ENCODE measurements around the gene FBXO47.

Gene FBXO47, protein sequence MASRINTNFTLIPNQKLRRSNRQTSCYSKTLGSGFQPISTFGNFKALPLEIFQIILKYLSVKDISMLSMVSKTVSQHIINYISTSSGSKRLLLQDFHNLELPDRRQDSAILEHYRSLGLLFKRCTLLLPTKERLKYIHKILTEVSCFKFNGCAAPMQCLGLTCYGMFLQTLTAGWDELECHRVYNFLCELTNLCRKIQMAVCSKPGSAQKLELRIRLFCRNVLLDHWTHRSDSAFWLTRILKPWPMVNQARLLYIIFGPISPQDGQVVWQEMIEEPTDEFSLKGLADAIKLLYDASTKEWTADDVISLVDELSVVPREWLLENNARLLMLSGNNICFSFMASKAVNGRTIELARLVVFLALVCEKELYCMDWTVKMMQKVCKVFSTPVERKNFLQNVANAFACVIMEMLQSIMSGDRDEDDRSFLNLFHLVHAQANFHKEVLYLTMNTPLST

DNA sequence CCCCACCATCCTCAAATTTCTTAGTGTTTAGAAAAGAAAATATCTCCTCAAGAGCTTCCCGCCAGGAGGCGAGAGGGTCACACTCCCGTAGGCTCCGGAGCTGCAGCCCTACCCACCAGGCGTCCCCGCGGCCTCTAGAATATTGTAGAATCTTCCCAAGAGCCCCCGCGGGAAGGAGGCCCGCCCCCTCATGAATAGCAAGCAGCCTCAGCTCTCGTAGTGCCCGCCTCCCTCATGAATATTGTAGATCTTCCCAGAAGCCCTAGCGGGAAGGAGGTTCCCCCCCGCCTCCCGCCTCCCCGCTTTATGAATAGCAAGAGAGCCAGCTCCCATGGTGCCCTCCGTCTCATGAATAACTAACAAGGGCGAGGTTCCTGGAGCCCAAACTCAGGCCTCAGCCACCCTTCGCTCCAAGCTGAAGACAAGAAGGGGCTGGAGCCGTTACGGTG lies at the start of gene FBXO47:
TSS of gene FBXO47 (minus strand) at position 114 of the 449 bp plus-strand sequence. CDS start 4,378 bp downstream, outside the sequence.
- Histone ChIP-seq H3K36me3 (no peaks in the 10 kb centered on the region), H3K27ac (no peak within 1 kb of the TSS), H3K9me3 (ENCODE audit: severe bottlenecking) (no peaks in the 10 kb centered on the region), H3K4me3 (ENCODE audit: low read depth, low read length) (no peak within 1 kb of the TSS), H3K27me3 (ENCODE audit: insufficient read depth, low read depth, severe bottlenecking) (no peaks in the 10 kb centered on the region)
- no peak for TF ChIP-seq CTCF (IDR thresholded peaks at IDR 0.05; ENCODE audit: low read depth, low read length)
- DNase-seq: no peak

- Histone ChIP-seq H3K36me3 (no peaks in the 10 kb centered on the region), H3K27ac (no peak overlapping the region), H3K4me3 (ENCODE audit: low read depth, low read length) (no peak overlapping the region), H3K9me3 (ENCODE audit: severe bottlenecking) (no peaks in the 10 kb centered on the region), H3K27me3 (ENCODE audit: insufficient read depth, low read depth, severe bottlenecking) (no peaks in the 10 kb centered on the region)
- no peak for DNase-seq
- TF ChIP-seq CTCF (IDR thresholded peaks at IDR 0.05; ENCODE audit: low read depth, low read length): no peak
These were observed 49.3 kb upstream of the FBXO47 start for GRCh38 chr17:39016193-39017153.

DNA sequence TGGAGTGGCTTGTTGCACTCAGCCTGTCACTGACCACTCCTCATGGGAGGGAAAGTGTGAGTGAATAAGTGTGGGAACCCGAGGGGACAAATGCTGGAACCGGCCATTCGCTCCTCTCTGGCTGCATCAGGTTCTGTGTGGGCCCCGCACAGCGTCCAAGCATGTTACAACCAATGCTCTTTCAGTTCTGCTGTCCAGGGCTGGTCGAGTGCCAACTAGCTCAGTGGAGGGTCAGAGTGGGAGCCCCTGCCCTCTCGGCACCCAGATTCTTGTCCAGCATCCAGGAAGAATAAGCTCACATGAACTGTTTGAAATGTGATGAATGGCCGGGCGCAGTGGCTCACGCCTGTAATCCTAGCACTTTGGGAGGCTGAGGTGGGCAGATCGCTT lies 48.3 kb upstream of the FBXO47 start:
- no peak for DNase-seq

DNA sequence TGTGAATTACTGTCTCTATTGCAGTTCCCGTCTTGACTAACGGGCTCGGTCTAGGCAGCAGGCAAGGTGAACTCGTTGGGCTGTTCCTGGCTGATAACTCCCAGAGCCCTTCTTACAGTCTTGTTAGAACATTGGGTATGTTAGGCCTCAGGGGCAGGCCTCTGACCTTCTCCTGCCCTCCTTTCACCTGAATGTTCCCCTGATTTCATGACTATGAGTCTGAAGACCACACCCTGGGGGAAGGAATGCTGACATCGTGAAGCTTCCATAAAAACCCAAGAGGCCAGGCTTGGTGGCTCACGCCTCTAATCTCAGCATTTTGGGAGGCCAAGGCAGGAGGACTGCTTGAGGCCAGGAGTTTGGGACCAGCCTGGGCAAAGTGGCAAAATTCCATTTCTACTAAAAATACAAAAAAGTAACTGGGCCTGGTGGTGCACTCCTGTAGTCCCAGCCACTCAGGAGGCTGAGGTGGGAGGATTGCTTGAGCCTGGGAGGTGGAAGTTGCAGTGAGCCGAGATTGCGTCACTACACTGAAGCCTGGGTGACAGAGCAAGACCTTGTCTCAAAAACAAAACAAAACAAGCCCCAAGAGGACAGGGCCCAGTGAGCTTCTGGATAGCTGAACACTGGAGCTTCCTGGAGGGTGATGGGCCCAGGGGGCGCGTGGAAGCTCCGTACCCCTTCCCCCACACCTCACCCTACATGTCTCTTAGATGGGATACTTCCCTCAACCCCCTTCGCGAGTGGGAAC lies 47.8 kb upstream of the FBXO47 start:
- no peak for TF ChIP-seq CTCF (IDR thresholded peaks at IDR 0.05; ENCODE audit: low read depth, low read length)
- no peaks in the 10 kb centered on the region for H3K27me3 ChIP-seq (ENCODE audit: insufficient read depth, low read depth, severe bottlenecking)
- DNase-seq: no peak
- no peaks in the 10 kb centered on the region for H3K36me3 ChIP-seq
- H3K4me3 ChIP-seq (ENCODE audit: low read depth, low read length): no peak overlapping the region
- H3K27ac ChIP-seq: no peak overlapping the region
- H3K9me3 ChIP-seq (ENCODE audit: severe bottlenecking): no peaks in the 10 kb centered on the region

More for the DNA sequence above, 48.3 kb upstream of the FBXO47 start:
- H3K27ac ChIP-seq: no peak overlapping the region
- no peak for TF ChIP-seq CTCF (IDR thresholded peaks at IDR 0.05; ENCODE audit: low read depth, low read length)
- no peaks in the 10 kb centered on the region for H3K36me3 ChIP-seq
- no peak overlapping the region for H3K4me3 ChIP-seq (ENCODE audit: low read depth, low read length)
- no peaks in the 10 kb centered on the region for H3K9me3 ChIP-seq (ENCODE audit: severe bottlenecking)
- no peaks in the 10 kb centered on the region for H3K27me3 ChIP-seq (ENCODE audit: insufficient read depth, low read depth, severe bottlenecking)

DNA sequence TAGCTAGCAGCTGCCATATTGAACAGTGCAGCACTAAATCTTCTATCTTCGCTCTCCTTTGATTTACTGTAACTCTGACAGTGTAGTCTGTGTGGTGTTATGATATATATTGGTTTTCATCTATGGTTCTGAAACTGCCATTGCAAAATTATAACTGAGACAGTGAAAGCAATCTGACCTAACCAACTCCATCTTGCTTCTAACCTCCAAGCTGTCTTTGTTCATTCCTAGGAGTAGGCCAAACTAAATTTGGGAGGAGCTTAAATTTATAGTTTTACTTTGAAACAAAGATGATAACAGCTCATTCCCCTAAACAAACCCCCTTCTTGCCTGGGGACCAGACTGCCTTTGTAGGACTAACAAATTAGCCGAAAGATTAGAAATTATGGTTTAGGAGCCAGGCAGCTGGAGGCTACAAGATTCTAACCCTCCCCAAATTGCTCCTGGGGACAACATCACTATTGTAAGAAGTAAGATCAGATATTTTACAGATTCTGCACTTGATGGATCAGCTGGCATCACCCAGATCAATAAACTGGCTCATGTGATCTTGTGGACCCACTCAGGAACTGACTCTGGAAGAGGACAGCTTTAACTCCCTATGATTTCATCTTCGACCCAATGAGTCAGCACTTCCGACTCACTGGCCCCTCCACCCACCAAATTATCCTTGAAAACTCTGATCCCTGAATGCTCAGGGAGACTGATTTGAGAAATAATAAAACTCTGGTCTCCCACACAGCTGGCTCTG lies 47.0 kb upstream of the FBXO47 start:
- H3K27ac ChIP-seq: no peak overlapping the region
- H3K27me3 ChIP-seq (ENCODE audit: insufficient read depth, low read depth, severe bottlenecking): no peaks in the 10 kb centered on the region
- no peak for DNase-seq
- no peak for TF ChIP-seq CTCF (IDR thresholded peaks at IDR 0.05; ENCODE audit: low read depth, low read length)
- no peak overlapping the region for H3K4me3 ChIP-seq (ENCODE audit: low read depth, low read length)
- no peaks in the 10 kb centered on the region for H3K9me3 ChIP-seq (ENCODE audit: severe bottlenecking)
- H3K36me3 ChIP-seq: no peaks in the 10 kb centered on the region
